Stimulated activated memory B cell treated with anti-CD40 and anti-IgM and Interleukin-4, amounts not matched to agents 10 μg/mL and 1 μg/mL and 100 μg/mL, for 72 hours (primary cell): Measurements from ENCODE around the gene SIGLEC15.

Source experiments
- ATAC-seq: fragments of 150-1000 bp; cut with Tn5 transposase; 2 replicates; pipeline ENCODE4 v1.10.0; 2021
- H3K27ac Mint-ChIP-seq: one replicate; pipeline ENCODE4 v1.8.0; 2022; ENCODE audit warnings: mild to moderate bottlenecking, mixed read lengths
- H3K27me3 Mint-ChIP-seq: one replicate; pipeline ENCODE4 v1.8.0; 2022; ENCODE audit warnings: mixed read lengths
- H3K36me3 Mint-ChIP-seq: one replicate; pipeline ENCODE4 v1.8.0; 2022; ENCODE audit warnings: mixed read lengths
- H3K4me1 Mint-ChIP-seq: one replicate; pipeline ENCODE4 v1.8.0; 2022; ENCODE audit warnings: mixed read lengths
- H3K4me3 Mint-ChIP-seq: one replicate; pipeline ENCODE4 v1.8.0; 2022; ENCODE audit warnings: mild to moderate bottlenecking, moderate library complexity, mixed read lengths
- H3K9me3 Mint-ChIP-seq: one replicate; pipeline ENCODE4 v1.8.0; 2022; ENCODE audit warnings: mixed read lengths

SIGLEC15 gene

GRCh38 chr18:45833846-45834245, 8.4 kb downstream of the SIGLEC15 start:
- H3K27ac Mint-ChIP-seq = no peak overlapping the region
- H3K27me3 Mint-ChIP-seq = peaks cover 56% of the 10 kb centered on the region
- H3K9me3 Mint-ChIP-seq = no peaks in the 10 kb centered on the region
- peaks cover 18% of the 10 kb centered on the region for H3K4me1 Mint-ChIP-seq
- H3K36me3 Mint-ChIP-seq = no peaks in the 10 kb centered on the region
- H3K4me3 Mint-ChIP-seq = no peak overlapping the region
- no peak for ATAC-seq

DNA sequence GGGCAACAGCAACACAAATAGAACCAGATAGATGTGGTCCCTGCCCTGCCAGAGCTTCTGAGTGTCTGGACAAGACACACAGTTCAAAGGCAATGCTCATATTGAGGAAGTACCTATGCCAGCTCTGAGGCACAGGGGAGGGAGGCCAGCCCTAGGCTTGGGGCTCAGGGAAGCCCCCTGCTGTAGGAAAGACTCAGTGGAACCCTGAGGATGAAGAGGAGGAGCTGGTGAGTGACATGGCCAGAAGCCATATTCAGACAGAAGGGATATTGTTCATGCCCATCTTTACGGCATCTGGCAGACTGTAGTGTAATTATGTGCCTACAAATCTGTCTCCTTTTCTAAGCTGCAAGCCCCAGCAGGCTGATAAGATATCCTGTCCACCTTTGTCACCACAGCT, 8.8 kb downstream of the SIGLEC15 start:
- H3K36me3 Mint-ChIP-seq = no peaks in the 10 kb centered on the region
- no peak overlapping the region for H3K27ac Mint-ChIP-seq
- peaks cover 60% of the 10 kb centered on the region for H3K27me3 Mint-ChIP-seq
- peaks cover 13% of the 10 kb centered on the region for H3K4me1 Mint-ChIP-seq
- no peak for ATAC-seq
- H3K4me3 Mint-ChIP-seq = no peak overlapping the region
- H3K9me3 Mint-ChIP-seq = no peaks in the 10 kb centered on the region

- Mint-ChIP-seq H3K4me1 (peaks cover 6% of the 10 kb centered on the region), H3K36me3 (no peaks in the 10 kb centered on the region), H3K27ac (no peak overlapping the region), H3K27me3 (peaks cover 69% of the 10 kb centered on the region), H3K4me3 (no peak overlapping the region), H3K9me3 (no peaks in the 10 kb centered on the region)
- ATAC-seq = no peak
Observed at GRCh38 chr18:45835057-45835636, 9.7 kb downstream of the SIGLEC15 start.

DNA sequence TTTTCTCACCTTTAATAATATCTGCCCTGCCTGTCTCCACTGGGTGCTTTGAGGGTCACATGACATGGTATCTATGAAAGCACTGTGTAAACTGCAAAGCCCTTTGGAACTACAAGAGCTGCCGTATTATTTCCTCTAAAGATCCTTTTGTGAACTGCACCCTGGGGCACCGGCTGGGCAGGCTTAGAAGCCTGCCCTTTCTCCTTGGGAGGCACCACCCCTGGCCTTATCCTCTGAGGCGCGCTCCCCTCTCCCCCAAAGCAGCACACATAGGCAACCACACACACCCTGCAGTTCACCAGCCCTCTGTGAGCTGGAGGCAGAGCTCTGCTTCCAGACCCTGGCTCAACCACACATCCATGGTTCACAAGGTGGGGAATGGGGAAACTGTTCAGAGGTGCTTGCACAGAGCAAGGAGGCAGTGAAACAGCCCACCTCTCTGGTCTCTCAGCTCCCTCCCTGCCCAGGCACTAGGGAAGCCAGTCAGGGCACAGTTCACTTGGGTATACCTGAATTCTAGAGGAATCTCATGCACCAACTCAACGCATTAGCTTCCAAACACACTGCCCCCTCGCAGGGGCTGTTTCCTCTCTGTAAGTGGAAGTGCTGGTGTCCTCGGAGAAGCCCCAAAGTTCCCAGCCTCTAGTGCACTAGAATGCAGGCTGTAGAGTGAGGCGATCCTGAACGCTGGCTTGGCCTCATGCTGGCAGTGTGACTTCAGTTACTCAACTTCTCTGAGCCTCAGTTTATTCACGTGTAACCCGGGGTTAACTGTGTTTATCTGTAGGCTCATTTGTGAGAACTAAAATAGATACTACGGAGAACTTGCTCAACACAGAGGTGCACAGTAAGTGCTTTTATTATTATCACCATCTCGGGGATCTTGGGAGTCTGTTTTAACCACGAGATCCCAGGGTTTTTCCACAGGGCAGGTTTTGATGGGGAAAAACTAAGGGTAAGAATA, 11.0 kb downstream of the SIGLEC15 start:
- Mint-ChIP-seq H3K4me1 (peaks cover 6% of the 10 kb centered on the region), H3K27ac (no peak overlapping the region), H3K4me3 (peak overlapping the region; percentile 21), H3K27me3 (peaks cover 73% of the 10 kb centered on the region), H3K36me3 (no peaks in the 10 kb centered on the region), H3K9me3 (no peaks in the 10 kb centered on the region)
- no peak for ATAC-seq

GRCh38 chr18:45837283-45838070, 12.0 kb downstream of the SIGLEC15 start:
- no peak overlapping the region for H3K27ac Mint-ChIP-seq
- peaks cover 6% of the 10 kb centered on the region for H3K4me1 Mint-ChIP-seq
- H3K27me3 Mint-ChIP-seq = peaks cover 64% of the 10 kb centered on the region
- H3K36me3 Mint-ChIP-seq = no peaks in the 10 kb centered on the region
- H3K4me3 Mint-ChIP-seq = no peak overlapping the region
- ATAC-seq = peak; percentile 73
- H3K9me3 Mint-ChIP-seq = no peaks in the 10 kb centered on the region

GRCh38 chr18:45838302-45839070, 13.0 kb downstream of the SIGLEC15 start:
- Mint-ChIP-seq H3K36me3 (no peaks in the 10 kb centered on the region), H3K27me3 (peaks cover 60% of the 10 kb centered on the region), H3K4me1 (peaks cover 6% of the 10 kb centered on the region), H3K27ac (no peak overlapping the region), H3K9me3 (no peaks in the 10 kb centered on the region), H3K4me3 (no peak overlapping the region)
- no peak for ATAC-seq

DNA sequence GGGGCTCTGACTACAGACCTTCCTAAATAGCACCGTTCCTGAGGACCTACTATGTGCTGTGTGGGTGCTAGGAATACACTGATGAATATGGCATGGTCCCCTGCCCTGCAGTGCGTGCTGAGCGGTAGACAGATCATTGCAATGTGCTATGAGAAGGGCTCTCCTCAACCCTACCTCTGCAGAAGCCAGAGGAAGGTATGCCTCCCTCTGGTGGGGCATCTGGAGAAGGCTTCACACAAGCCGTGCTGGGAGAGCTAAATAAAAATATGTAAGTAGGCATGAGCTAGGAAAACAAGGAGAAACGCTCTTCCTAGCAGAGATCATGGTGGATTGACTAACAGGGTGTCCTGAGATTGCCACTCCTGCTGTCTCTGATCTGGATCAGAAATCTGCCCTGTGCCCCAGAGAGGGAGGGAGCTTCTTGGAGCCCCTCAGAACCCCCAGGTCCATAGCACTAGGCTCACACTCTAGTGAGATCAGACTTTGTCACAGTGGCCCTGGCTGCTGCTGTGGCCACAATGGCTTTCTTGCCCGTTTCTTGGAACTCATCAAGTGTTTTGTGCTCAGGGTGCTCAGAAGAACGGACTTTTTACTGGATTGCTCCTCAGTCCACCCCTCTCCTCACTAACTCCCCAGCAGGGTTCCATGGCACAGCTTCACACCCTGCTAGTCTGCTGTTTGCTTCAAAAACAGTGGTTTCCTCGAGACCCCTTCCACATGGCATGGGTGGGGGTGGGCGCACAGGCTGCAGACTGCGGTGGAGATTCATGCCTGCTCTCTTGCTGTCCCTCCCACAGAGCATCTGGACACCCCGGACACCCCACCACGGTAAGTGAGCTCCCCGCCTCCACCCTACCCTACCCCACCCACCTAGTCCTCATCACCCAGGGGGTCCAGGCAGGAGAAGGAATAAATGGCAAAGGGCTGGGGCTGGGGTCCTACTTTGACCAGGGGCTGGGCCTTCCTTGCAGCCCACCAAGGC, 14.2 kb downstream of the SIGLEC15 start:
- H3K4me1 Mint-ChIP-seq = peaks cover 6% of the 10 kb centered on the region
- no peak overlapping the region for H3K4me3 Mint-ChIP-seq
- no peak overlapping the region for H3K27ac Mint-ChIP-seq
- no peaks in the 10 kb centered on the region for H3K36me3 Mint-ChIP-seq
- H3K9me3 Mint-ChIP-seq = no peaks in the 10 kb centered on the region
- ATAC-seq = peak; percentile 50
- H3K27me3 Mint-ChIP-seq = peaks cover 58% of the 10 kb centered on the region

DNA sequence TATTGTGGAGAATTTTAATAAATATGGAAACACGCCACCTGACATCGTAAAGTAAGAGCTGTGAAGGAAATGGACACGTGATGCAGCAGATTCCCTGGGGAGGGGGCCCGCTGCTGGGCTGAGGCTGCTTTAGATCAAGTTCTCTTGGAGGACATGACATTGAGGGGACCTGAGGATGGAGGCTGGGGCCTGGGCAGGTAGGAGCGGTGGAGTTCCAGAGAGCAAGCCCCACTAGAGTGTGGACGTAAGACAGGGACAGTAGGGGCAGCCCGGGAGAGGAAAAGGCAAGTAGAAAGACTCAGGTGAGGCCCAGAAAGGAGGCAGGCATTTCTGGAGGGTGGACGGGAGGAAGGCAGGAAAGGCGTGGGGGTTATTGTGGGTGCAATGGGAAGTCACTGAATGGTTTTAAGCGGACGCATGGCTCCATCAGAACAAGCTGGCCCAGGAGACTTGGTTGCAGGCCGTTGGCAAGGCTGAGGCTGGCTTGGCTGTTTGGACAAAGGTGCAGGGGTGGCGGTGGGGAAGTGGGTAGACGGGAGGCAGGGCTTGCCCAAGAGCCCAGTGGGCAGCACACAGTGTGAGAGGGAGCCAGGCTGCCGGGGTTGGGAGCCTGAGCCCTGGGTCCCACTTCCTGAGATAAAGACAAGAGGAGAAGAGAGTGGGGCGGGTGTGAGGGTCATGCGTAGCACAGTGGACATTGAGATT, 15.7 kb downstream of the SIGLEC15 start:
- Mint-ChIP-seq H3K27ac (no peak overlapping the region), H3K4me3 (no peak overlapping the region), H3K9me3 (no peaks in the 10 kb centered on the region), H3K4me1 (peaks cover 6% of the 10 kb centered on the region), H3K36me3 (no peaks in the 10 kb centered on the region), H3K27me3 (peaks cover 43% of the 10 kb centered on the region)
- no peak for ATAC-seq

- Mint-ChIP-seq H3K36me3 (no peaks in the 10 kb centered on the region), H3K4me3 (no peak overlapping the region), H3K4me1 (peaks cover 10% of the 10 kb centered on the region), H3K9me3 (no peaks in the 10 kb centered on the region), H3K27me3 (peaks cover 36% of the 10 kb centered on the region), H3K27ac (no peak overlapping the region)
- ATAC-seq = no peak
Observed at GRCh38 chr18:45841765-45842442, 16.4 kb downstream of the SIGLEC15 start.

DNA sequence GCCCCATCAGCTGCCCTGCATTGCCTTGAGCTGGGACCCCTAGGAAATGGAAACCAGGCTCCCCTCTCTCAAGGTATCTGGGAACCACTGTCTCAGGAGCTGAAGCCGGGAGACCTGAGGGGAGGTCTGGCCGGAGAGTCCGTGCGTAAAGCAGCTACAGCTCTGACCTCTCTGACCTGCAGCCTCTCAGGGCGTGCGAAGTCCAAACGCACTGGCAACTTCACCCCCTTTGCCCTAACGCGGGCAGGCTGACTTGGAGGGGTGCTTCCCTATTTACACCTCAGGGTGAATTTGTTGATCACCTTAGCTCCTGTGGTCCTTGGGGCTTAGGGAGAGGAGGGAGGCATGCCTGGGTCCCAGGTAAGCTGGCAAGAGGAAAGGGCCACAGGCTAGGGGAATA, 17.5 kb downstream of the SIGLEC15 start:
- H3K4me3 Mint-ChIP-seq = no peak overlapping the region
- peaks cover 31% of the 10 kb centered on the region for H3K27me3 Mint-ChIP-seq
- H3K9me3 Mint-ChIP-seq = no peaks in the 10 kb centered on the region
- H3K4me1 Mint-ChIP-seq = peaks cover 16% of the 10 kb centered on the region
- H3K27ac Mint-ChIP-seq = no peak overlapping the region
- no peak for ATAC-seq
- no peaks in the 10 kb centered on the region for H3K36me3 Mint-ChIP-seq

- no peak for ATAC-seq
- no peaks in the 10 kb centered on the region for H3K9me3 Mint-ChIP-seq
- H3K36me3 Mint-ChIP-seq = peaks cover 9% of the 10 kb centered on the region
- no peak overlapping the region for H3K4me3 Mint-ChIP-seq
- H3K27me3 Mint-ChIP-seq = peaks cover 12% of the 10 kb centered on the region
- H3K4me1 Mint-ChIP-seq = peaks cover 22% of the 10 kb centered on the region
- H3K27ac Mint-ChIP-seq = no peak overlapping the region
Observed at GRCh38 chr18:45844938-45845337, 19.5 kb downstream of the SIGLEC15 start.

DNA sequence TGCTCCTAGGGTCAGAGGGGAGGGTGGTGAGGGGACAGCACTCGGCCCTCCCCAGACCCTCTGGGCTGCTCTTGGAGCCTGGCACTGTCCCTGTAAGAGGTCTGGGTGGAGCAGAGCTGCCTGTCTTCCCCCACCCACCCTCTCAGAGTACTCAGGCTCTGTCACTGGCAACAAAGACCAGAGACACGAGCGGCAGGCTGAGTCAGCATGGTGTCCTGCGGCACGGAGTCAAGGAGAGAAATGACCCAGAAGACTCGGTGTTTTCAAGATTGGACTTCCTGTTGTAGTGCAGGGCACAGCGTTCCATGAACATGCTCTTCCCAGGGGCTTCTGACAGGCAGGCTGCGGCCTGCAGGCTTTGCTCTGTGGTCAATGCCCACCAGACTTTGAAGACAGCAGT, 19.9 kb downstream of the SIGLEC15 start:
- H3K4me3 Mint-ChIP-seq = no peak overlapping the region
- no peaks in the 10 kb centered on the region for H3K9me3 Mint-ChIP-seq
- H3K4me1 Mint-ChIP-seq = peaks cover 26% of the 10 kb centered on the region
- peaks cover 9% of the 10 kb centered on the region for H3K36me3 Mint-ChIP-seq
- peaks cover 7% of the 10 kb centered on the region for H3K27me3 Mint-ChIP-seq
- no peak overlapping the region for H3K27ac Mint-ChIP-seq
- ATAC-seq = no peak

GRCh38 chr18:45847119-45847518, 21.6 kb downstream of the SIGLEC15 start:
- H3K27me3 Mint-ChIP-seq = no peaks in the 10 kb centered on the region
- peaks cover 19% of the 10 kb centered on the region for H3K36me3 Mint-ChIP-seq

More at GRCh38 chr18:45847119-45847518, 21.6 kb downstream of the SIGLEC15 start:
- H3K9me3 Mint-ChIP-seq = no peaks in the 10 kb centered on the region
- no peak overlapping the region for H3K27ac Mint-ChIP-seq
- no peak for ATAC-seq
- no peak overlapping the region for H3K4me3 Mint-ChIP-seq
- H3K4me1 Mint-ChIP-seq = peaks cover 26% of the 10 kb centered on the region
